Trophoblast cell (in vitro differentiated cells and primary cell): ENCODE results near the gene LPA.

Experiments used
- DNase-seq, 2 donors: peaks; one replicate each; pipeline ENCODE4 v3.0.0-alpha.2; 2016
- H2AFZ ChIP-seq: 2 replicates; pipeline ENCODE4 v1.6.1; 2013; ENCODE audit warnings: low read length, moderate library complexity, mild to moderate bottlenecking; ENCODE audit not compliant: insufficient read depth, poor library complexity
- H2AK5ac ChIP-seq: 2 replicates; pipeline ENCODE4 v1.6.1; 2013; ENCODE audit warnings: mild to moderate bottlenecking, low read length
- H2BK120ac ChIP-seq: 2 replicates; pipeline ENCODE4 v1.6.1; 2013; ENCODE audit warnings: low read length, mild to moderate bottlenecking, moderate library complexity; ENCODE audit not compliant: insufficient read depth, poor library complexity
- H2BK12ac ChIP-seq: 2 replicates; pipeline ENCODE4 v1.6.1; 2013; ENCODE audit warnings: mild to moderate bottlenecking, low read length, moderate library complexity
- H2BK5ac ChIP-seq: 2 replicates; pipeline ENCODE4 v1.6.1; 2013; ENCODE audit warnings: low read length, low read depth, moderate library complexity, mild to moderate bottlenecking; ENCODE audit not compliant: poor library complexity
- H3K14ac ChIP-seq: 2 replicates; pipeline ENCODE4 v1.6.1; 2013; ENCODE audit warnings: mild to moderate bottlenecking, low read length
- H3K18ac ChIP-seq: 2 replicates; pipeline ENCODE4 v1.6.1; 2013; ENCODE audit warnings: mild to moderate bottlenecking, low read length
- H3K23ac ChIP-seq: 2 replicates; pipeline ENCODE4 v1.6.1; 2013; ENCODE audit warnings: low read length
- H3K27ac ChIP-seq: 2 replicates; pipeline ENCODE4 v1.5.1; 2013; ENCODE audit warnings: low read depth, mild to moderate bottlenecking, inconsistent platforms, low read length, moderate library complexity
- H3K27me3 ChIP-seq: 2 replicates; pipeline ENCODE4 v1.6.1; 2013; ENCODE audit warnings: inconsistent platforms, mild to moderate bottlenecking, low read length, moderate library complexity; ENCODE audit not compliant: insufficient read depth
- H3K36me3 ChIP-seq, 2 experiments: 1 replicate in 1 of 2; 2 replicates in 1 of 2; pipeline ENCODE4 v1.6.1; 2013; ENCODE audit warnings: low read length in 2 of 2, mild to moderate bottlenecking in 2 of 2, moderate library complexity in 1 of 2; ENCODE audit not compliant: insufficient read depth in 2 of 2, control insufficient read depth in 1 of 2
- H3K4ac ChIP-seq: 2 replicates; pipeline ENCODE4 v1.6.1; 2013; ENCODE audit warnings: low read depth, mild to moderate bottlenecking, low read length, moderate library complexity
- H3K4me1 ChIP-seq, 2 experiments: 1 replicate in 1 of 2; 2 replicates in 1 of 2; pipeline ENCODE4 v1.6.1; 2013; ENCODE audit warnings: low read length in 2 of 2, mild to moderate bottlenecking in 2 of 2, moderate library complexity in 1 of 2; ENCODE audit not compliant: insufficient read depth in 2 of 2, control insufficient read depth in 1 of 2
- H3K4me2 ChIP-seq: 2 replicates; pipeline ENCODE4 v1.6.1; 2013; ENCODE audit warnings: inconsistent platforms, mild to moderate bottlenecking, low read length, moderate library complexity
- H3K4me3 ChIP-seq: 2 replicates; pipeline ENCODE4 v1.5.1; 2013; ENCODE audit warnings: mild to moderate bottlenecking, low read depth, low read length, inconsistent platforms
- H3K79me1 ChIP-seq: one replicate; pipeline ENCODE4 v1.6.1; 2013; ENCODE audit warnings: low read length
- H3K79me2 ChIP-seq: 2 replicates; pipeline ENCODE4 v1.6.1; 2013; ENCODE audit warnings: low read length, mild to moderate bottlenecking; ENCODE audit not compliant: control insufficient read depth, insufficient read depth, poor library complexity
- H3K9ac ChIP-seq: 2 replicates; pipeline ENCODE4 v1.6.1; 2013; ENCODE audit warnings: mild to moderate bottlenecking, low read length
- H3K9me3 ChIP-seq: 2 replicates; pipeline ENCODE4 v1.6.1; 2013; ENCODE audit warnings: low read depth, mild to moderate bottlenecking, control low read depth, inconsistent platforms, low read length; ENCODE audit not compliant: insufficient read depth
- H4K12ac ChIP-seq: 2 replicates; pipeline ENCODE4 v1.6.1; 2013; ENCODE audit warnings: low read depth, mild to moderate bottlenecking, low read length, moderate library complexity
- H4K8ac ChIP-seq: 2 replicates; pipeline ENCODE4 v1.6.1; 2013; ENCODE audit warnings: low read depth, mild to moderate bottlenecking, low read length, moderate library complexity
- H4K91ac ChIP-seq: one replicate; pipeline ENCODE4 v1.6.1; 2013; ENCODE audit warnings: low read depth, mild to moderate bottlenecking, low read length, moderate library complexity
- WGBS: extraction: QIAGEN DNeasy Blood & Tissue Kit; methylation state at CpG from one replicate; pipeline ENCODE4 v1.1.7; 2013; ENCODE audit warnings: missing lambda C conversion rate; ENCODE audit not compliant: insufficient read length, insufficient coverage; ENCODE audit errors: extremely low coverage; 5-methylcytosine and 5-hydroxymethylcytosine counted together

Gene LPA

DNA sequence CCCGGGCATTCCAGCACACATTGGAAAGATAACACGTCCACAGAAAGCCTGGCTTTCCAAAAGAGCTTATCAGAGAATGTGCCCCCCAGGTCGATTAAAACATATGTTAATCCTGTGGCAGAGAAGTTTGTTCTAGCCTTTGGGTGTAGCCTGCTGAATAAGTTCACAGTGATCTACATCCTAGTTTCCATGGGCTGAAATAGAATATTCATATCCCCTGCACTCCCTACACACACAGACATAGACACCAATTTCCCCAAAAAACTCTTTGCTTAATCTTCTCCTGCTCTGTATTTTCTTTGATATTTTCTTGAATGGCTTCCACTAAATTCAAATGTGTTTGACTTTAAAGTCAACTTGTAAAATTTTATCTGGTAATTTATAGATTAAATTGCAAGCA, 1.6 kb downstream of the LPA start:
- H3K79me1 ChIP-seq = no peaks in the 10 kb centered on the region
- H3K9ac ChIP-seq = no peak overlapping the region
- no peak overlapping the region for H4K12ac ChIP-seq
- H3K79me2 ChIP-seq = no peaks in the 10 kb centered on the region
- no peak overlapping the region for H2BK12ac ChIP-seq
- no peak overlapping the region for H3K4ac ChIP-seq
- DNase-seq = no peak
- no peaks in the 10 kb centered on the region for H3K4me1 ChIP-seq
- no peak overlapping the region for H3K27ac ChIP-seq
- H2AFZ ChIP-seq = no peak overlapping the region
- WGBS = no CpG with 5 or more reads among the region's 3 CpGs
- no peak overlapping the region for H4K8ac ChIP-seq
- no peak overlapping the region for H3K14ac ChIP-seq
- H2BK120ac ChIP-seq = no peak overlapping the region
- peaks cover 16% of the 10 kb centered on the region for H3K9me3 ChIP-seq
- H3K18ac ChIP-seq = no peak overlapping the region
- H3K4me2 ChIP-seq = no peak overlapping the region
- no peak overlapping the region for H2AK5ac ChIP-seq
- no peak overlapping the region for H4K91ac ChIP-seq
- H3K36me3 ChIP-seq = no peaks in the 10 kb centered on the region
- no peaks in the 10 kb centered on the region for H3K27me3 ChIP-seq
- no peak overlapping the region for H3K4me3 ChIP-seq
- H3K23ac ChIP-seq = no peak overlapping the region
- H2BK5ac ChIP-seq = no peak overlapping the region

DNA sequence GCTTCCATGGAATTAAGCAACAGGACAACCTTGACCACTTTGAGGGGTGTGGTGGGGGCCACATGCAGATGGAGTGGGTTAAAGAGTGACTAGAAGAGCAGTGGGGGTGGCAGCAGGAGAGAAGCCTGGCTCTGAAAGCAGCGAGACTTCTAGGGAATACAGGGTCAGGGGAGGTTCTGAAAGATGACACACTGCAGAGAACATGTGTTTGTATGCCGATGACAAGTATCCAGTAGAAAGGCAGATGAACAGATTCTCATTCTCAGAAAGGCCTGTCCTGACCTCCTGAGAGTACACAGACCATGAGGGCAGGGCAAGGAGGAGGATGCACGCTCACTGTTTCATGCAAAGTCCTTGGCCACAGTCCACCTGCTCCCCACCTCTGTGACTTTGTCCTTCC, 2.9 kb downstream of the LPA start:
- Histone ChIP-seq H4K8ac (no peak overlapping the region), H3K79me2 (no peaks in the 10 kb centered on the region), H3K4me3 (no peak overlapping the region), H3K4me1 (no peaks in the 10 kb centered on the region), H3K4me2 (no peak overlapping the region), H2BK5ac (no peak overlapping the region), H3K9me3 (peaks cover 17% of the 10 kb centered on the region), H3K9ac (no peak overlapping the region), H2BK120ac (no peak overlapping the region), H2AK5ac (no peak overlapping the region), H2BK12ac (no peak overlapping the region), H3K14ac (no peak overlapping the region), H3K36me3 (no peaks in the 10 kb centered on the region), H4K12ac (no peak overlapping the region), H3K23ac (no peak overlapping the region), H3K4ac (no peak overlapping the region), H3K79me1 (no peaks in the 10 kb centered on the region), H2AFZ (no peak overlapping the region), H4K91ac (no peak overlapping the region), H3K18ac (no peak overlapping the region), H3K27ac (no peak overlapping the region), H3K27me3 (no peaks in the 10 kb centered on the region)
- no peak for DNase-seq
- WGBS = no CpG with 5 or more reads among the region's 3 CpGs

DNA sequence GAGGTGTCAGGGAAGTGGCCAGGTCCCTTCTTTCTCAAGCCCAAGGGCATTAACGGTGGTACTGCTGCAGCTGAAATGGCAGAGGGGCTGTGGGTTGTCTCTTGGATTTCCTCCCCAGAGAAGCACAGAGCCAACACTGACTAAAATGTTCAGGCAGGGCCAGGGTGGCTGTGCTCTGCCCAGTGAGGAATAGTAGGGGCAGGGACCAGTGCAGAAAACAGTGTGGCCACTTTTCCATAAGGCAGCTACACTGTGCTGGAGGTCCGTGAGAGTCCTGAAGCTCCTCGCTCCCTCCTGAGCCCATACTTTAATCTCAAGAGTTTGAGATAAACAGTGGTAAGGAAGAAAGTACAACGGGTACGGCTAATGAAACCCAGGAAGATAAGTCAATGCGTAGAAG, 4.5 kb downstream of the LPA start:
- Histone ChIP-seq H2BK5ac (no peak overlapping the region), H3K4me3 (no peak overlapping the region), H4K8ac (no peak overlapping the region), H3K18ac (no peak overlapping the region), H3K27me3 (no peaks in the 10 kb centered on the region), H3K14ac (no peak overlapping the region), H3K9me3 (peaks cover 21% of the 10 kb centered on the region), H2AFZ (no peak overlapping the region), H2BK12ac (no peak overlapping the region), H3K4me1 (no peaks in the 10 kb centered on the region), H4K91ac (no peak overlapping the region), H2BK120ac (no peak overlapping the region), H3K79me2 (no peaks in the 10 kb centered on the region), H4K12ac (no peak overlapping the region), H3K79me1 (no peaks in the 10 kb centered on the region), H3K23ac (no peak overlapping the region), H3K9ac (no peak overlapping the region), H3K36me3 (no peaks in the 10 kb centered on the region), H3K4me2 (no peak overlapping the region), H2AK5ac (no peak overlapping the region), H3K27ac (no peak overlapping the region), H3K4ac (no peak overlapping the region)
- no peak for DNase-seq
- WGBS = no CpG with 5 or more reads among the region's 6 CpGs

DNA sequence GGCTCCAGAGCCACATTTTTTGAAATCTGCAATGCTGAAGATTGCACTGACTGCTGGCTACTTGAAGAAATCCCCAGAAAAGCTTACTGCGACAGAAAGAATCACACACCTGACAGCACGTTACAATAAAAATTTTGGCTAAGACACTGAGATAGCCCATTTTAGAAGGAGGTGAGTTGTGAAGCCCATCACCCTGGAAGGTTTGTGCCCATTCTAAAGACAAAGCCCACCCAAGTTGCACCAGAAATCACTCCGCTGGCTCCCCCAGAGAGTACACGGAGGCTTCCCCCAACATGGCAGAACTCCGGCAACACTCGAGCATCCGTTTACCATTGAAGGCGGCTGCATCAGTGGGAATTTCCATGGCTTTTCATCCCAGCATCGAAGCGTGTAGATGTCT, 29.4 kb downstream of the LPA start:
- H3K27me3 ChIP-seq = no peaks in the 10 kb centered on the region
- H2AK5ac ChIP-seq = no peak overlapping the region
- no peak overlapping the region for H3K4me3 ChIP-seq
- no peaks in the 10 kb centered on the region for H3K9me3 ChIP-seq
- H4K91ac ChIP-seq = no peak overlapping the region
- no peak overlapping the region for H3K14ac ChIP-seq
- no peak overlapping the region for H3K9ac ChIP-seq
- no peaks in the 10 kb centered on the region for H3K36me3 ChIP-seq
- no peak overlapping the region for H2BK12ac ChIP-seq
- no peak overlapping the region for H3K4ac ChIP-seq
- no peak overlapping the region for H4K8ac ChIP-seq
- H3K18ac ChIP-seq = no peak overlapping the region
- DNase-seq = no peak
- H2AFZ ChIP-seq = no peak overlapping the region
- H3K4me1 ChIP-seq = no peaks in the 10 kb centered on the region
- no peaks in the 10 kb centered on the region for H3K79me1 ChIP-seq
- no peaks in the 10 kb centered on the region for H3K79me2 ChIP-seq
- no CpG with 5 or more reads among the region's 10 CpGs for WGBS
- H3K23ac ChIP-seq = no peak overlapping the region
- H4K12ac ChIP-seq = no peak overlapping the region
- no peak overlapping the region for H3K27ac ChIP-seq
- no peak overlapping the region for H2BK5ac ChIP-seq
- no peak overlapping the region for H2BK120ac ChIP-seq
- no peak overlapping the region for H3K4me2 ChIP-seq
